GM20431 (cell line): ENCODE results near the gene TMEM115.

Experiments used
- in situ Hi-C: fragments of 300-500 bp; cut with MseI, MboI; formaldehyde crosslinking; loops from one replicate; pipeline ENCODE4 v1.15.0; 2020; ENCODE audit warnings: low sequenced_read_pairs; ENCODE audit not compliant: unreplicated experiment

The TMEM115 gene

GRCh38 chr3:50354186-50354764 is 5.0 kb downstream of the TMEM115 start:
- in situ Hi-C loops = no loop called here

GRCh38 chr3:50353245-50354004 is 5.9 kb downstream of the TMEM115 start:
- in situ Hi-C loops = no loop called here

GRCh38 chr3:50352781-50353180 is 6.5 kb downstream of the TMEM115 start:
- in situ Hi-C loops = no loop called here

GRCh38 chr3:50351323-50351697 is 8.0 kb downstream of the TMEM115 start:
- in situ Hi-C loops = no loop called here

GRCh38 chr3:50350527-50351322 is 8.6 kb downstream of the TMEM115 start, which contains the start of the genes CYB561D2 and NPRL2:
Gene CYB561D2 (plus strand): TSS chr3:50350862. CDS start chr3:50351434, 572 bp downstream.
Gene NPRL2 (minus strand): TSS chr3:50350775. CDS start chr3:50350652, 123 bp downstream.
- in situ Hi-C loops = no loop called here

DNA sequence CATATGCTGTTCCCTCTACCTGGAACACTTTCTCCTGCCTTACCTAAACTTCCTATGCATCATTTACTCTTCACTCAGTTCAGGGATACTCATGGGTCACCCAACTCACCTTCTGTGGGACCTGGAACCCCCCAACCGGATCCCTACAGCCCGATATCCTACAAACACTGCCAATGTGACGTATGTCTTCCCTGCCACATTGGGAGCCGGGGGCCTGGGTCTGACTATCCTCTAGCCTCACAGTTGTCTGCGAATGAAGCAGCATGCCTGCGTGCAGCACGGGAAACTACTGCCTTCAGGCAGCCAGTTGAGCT is 9.2 kb downstream of the TMEM115 start:
- in situ Hi-C loops = no loop called here

DNA sequence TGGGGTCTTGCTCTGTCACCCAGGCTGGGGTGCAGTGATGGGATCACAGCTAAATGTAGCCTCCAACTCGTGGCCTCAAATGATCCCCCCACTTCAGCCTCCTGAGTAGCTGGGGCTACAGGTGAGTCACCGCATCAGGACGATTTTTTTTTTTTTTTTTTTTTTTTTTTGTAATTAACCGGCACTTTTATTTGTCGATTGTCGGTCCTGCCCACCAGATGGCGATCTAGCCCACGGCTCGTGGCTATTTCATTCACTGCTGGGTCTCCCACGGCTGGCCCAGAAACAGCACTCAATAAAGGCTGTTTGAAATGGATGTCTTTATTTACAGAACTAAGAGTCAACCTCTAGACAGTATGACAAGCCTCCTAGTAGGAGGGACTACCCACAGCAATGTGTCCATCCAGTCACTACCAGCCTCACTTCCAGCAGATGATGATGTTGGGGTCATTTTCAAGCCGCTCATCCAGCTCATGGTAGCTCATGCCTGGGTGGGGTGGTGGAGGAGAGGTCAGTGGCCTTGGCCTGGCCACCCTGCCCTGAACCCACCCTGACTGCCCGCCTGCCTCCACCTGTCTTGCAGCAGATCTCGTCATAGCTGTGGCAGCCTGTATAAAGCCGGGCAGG is 12.0 kb downstream of the TMEM115 start:
- in situ Hi-C loops = no loop called here

GRCh38 chr3:50345586-50346234 is 13.6 kb downstream of the TMEM115 start, which contains the start of gene ZMYND10:
Gene ZMYND10 (minus strand): TSS chr3:50345732. CDS start chr3:50345579, 153 bp downstream.
- in situ Hi-C loops = no loop called here

- in situ Hi-C loops = no loop called here
These were observed 14.3 kb downstream of the TMEM115 start for GRCh38 chr3:50345008-50345407.

DNA sequence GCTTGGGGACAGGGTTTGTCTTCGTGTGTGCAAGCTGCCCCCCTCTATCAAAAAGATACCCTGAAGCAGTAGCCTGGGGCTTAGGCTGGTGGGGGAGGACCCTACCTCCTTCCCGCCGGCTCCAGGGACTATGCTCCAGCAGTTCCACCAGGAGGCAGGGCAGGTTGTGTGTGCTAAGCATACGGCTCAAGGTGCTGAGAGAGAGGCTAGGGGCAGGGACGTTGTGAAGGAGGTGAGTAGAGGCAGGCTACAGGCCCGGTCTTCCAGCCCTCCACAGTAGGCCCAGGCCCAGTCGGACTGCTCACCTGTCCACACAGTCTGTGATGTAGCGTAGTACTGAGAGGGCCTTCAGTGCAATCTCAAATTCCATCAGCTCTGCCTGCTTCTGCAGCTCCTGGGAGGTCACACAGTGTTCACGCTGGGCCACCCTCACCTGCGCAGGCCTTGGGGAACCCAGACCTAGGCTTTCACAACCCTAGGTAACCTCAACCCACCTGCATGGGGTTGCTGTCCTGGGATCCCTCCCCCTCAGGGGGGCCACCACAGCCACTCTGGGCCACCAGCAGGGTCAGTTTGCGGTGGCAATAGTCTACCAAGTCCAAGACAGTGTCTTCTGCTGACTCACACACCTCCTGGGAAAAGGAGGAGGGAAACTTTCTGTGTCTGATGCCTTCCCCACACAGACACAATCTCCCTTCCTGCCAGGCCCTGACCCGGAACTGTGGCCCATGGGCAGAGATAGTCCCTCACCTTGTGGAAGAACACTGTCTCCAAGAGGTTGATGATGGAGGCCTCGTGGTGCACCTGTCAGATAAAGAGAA is 16.3 kb downstream of the TMEM115 start:
- in situ Hi-C loops = no loop called here

DNA sequence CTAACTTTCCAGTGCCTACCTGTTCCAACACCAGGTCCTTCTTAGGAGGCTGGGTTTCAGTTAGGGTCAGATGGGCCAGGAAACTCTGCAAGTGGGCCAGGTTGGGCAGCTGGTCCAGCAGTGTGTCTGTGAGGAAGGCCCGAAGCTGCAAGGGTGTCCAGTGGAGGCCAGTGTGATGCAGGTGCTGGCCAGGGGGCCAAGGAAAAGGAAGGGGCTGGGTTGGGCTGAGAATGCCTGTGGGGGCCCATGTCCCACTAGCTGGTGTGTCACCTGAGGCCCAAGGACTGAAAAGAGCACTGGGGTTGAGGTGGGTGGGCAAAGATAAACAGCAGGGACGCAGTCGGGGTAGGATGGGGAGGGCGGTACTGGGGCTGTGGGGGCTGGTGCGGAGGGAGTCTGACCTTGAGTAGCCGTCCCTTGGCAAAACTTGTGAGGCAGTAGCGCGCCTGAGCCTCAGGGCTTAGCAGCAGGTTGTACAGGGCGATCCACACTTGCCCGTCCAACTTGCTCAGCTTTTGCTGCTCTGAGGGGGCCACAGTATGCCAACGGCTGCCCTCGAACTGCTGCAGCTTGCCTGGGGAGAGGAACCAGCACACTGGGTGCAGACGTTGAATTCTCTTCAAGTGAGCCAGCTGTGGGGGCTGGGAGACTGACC is 17.2 kb downstream of the TMEM115 start:
- in situ Hi-C loops = no loop called here

GRCh38 chr3:50341537-50341936 is 17.8 kb downstream of the TMEM115 start:
- in situ Hi-C loops = no loop called here

DNA sequence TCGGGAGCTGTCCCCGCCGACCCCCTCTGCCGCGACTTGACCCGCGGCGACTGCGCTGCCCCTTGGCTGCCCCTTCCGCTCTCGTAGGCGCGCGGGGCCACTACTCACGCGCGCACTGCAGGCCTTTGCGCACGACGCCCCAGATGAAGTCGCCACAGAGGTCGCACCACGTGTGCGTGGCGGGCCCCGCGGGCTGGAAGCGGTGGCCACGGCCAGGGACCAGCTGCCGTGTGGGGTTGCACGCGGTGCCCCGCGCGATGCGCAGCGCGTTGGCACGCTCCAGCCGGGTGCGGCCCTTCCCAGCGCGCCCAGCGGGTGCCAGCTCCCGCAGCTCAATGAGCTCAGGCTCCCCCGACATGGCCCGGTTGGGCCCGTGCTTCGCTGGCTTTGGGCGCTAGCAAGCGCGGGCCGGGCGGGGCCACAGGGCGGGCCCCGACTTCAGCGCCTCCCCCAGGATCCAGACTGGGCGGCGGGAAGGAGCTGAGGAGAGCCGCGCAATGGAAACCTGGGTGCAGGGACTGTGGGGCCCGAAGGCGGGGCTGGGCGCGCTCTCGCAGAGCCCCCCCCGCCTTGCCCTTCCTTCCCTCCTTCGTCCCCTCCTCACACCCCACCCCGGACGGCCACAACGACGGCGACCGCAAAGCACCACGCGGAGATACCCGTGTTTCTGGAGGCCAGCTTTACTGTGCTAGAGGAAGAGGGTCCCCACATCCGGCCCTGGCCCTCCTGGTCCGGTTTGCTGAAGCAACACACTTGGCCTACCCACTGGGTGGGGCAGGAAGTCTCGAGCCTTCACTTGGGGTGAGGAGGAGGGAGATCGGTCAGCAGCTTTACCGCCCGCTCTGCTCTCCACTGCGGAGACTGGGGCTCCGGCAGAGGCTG is 18.6 kb downstream of the TMEM115 start, which contains the start of gene RASSF1:
TSS of gene RASSF1 (minus strand) at position 389 of the 882 bp plus-strand sequence. CDS start at position 358, 31 bp downstream.
- in situ Hi-C loops = no loop called here

DNA sequence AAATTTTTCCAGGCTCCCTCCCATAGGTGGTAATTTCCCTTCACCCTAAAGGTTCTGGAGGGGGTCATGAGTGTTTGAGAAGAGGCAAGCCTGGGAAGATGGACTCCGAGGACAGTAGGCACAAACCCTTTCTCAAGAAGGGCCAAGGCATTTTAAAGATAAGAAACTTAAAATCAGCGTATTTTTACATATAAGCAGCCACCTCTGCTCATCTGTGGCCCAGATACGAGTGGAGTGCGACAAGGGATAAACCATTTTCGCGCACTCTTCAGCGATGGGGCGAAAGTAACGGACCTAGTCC is 19.2 kb downstream of the TMEM115 start:
- in situ Hi-C loops = no loop called here

DNA sequence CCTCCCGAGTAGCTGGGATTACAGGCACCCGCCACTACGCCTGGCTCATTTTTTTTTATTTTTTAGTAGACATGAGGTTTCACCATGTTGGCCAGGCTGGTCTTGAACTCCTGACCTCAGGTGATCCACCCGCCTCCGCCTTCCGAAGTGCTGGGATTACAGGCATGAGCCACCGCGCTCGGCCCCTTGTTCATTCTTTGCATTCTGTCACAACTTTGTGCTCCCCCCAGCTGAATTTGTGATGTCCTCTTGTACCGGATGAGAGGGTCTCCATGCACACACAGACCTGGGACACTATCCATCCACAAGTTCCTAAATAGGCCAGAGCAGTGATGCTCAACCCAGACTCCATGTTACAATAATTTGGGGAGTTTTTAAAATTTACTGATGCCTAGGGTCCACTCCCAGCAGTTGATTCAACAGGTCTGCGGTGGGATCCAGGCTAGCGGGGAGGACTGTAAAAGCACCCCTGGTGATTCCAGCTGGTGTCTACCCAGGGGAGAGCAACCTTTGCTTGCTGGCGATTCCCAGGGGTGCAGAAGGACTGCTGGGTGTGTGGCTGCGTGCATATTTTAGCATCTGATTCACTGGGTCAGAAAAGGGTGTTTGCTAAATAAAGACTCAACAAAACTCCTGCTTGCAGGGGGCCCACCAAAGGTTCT is 19.7 kb downstream of the TMEM115 start:
- in situ Hi-C loops = no loop called here

- in situ Hi-C loops = no loop called here
These were observed 20.4 kb downstream of the TMEM115 start for GRCh38 chr3:50338965-50339364.

DNA sequence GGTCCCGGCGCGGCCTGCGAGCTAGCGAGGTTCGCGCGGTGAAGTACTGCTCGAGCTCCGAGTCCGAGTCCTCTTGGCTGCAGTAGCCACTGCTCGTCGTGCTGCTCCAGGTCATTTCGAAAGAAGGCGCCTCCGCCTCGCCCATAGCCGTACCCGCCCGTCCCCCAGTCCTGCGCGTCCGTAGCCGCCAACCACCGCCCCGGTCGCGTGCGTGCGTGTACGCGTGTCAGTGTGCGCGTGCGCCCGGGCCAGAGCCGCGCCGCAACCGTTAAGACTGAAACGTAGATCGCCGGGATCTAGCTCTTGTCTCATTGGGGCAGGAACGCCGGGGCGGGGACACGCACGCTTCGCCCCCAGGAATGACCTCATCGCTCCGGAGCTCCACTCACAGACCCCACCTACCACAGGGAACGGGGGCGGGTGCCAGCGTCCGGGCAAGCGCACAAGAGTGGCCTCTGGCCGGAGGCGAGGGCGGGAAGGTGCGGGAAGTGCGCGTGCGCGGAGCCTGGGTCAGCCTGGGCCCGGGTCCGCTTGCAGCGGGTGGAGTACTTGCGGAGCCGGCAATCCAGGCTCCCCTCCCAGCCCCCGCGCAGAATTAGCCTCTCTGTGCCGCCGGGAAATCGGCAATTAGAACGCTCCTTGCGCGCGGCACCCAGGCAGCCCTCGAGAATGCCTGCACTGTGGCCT is 22.0 kb downstream of the TMEM115 start:
- in situ Hi-C loops = no loop called here
